SKM-1 treated with dmso at 0.1 percent for 144 hours (cell line): ENCODE results near the gene GRB2.

Source experiments
- DNase-seq: peaks from one replicate; lab custom pipeline; 2025; ENCODE audit not compliant: unreplicated experiment; lab: John Stamatoyannopoulos, UW

GRB2 gene

GRCh38 chr17:75414488-75414887, 9.0 kb upstream of the GRB2 start:
- no peak for DNase-seq

GRCh38 chr17:75412455-75413317, 7.2 kb upstream of the GRB2 start:
- DNase-seq = peak; percentile 50

GRCh38 chr17:75411328-75412067, 6.0 kb upstream of the GRB2 start:
- DNase-seq = no peak

GRCh38 chr17:75410141-75410540, 4.7 kb upstream of the GRB2 start:
- DNase-seq = no peak

GRCh38 chr17:75407655-75408352, 2.3 kb upstream of the GRB2 start:
- DNase-seq = no peak

GRCh38 chr17:75406222-75406615, 741 bp upstream of the GRB2 start:
- no peak for DNase-seq

- no peak for DNase-seq
Measured at GRCh38 chr17:75404731-75405364, 630 bp downstream of the GRB2 start.

- peak; percentile 86 for DNase-seq
Measured at GRCh38 chr17:75404223-75404730, 1.2 kb downstream of the GRB2 start.

- DNase-seq = no peak
Measured at GRCh38 chr17:75403131-75403530, 2.3 kb downstream of the GRB2 start.

- no peak for DNase-seq
Measured at GRCh38 chr17:75402026-75402425, 3.5 kb downstream of the GRB2 start.

- no peak for DNase-seq
Measured at GRCh38 chr17:75400326-75400939, 5.0 kb downstream of the GRB2 start.

- no peak for DNase-seq
Measured at GRCh38 chr17:75398279-75398678, 7.2 kb downstream of the GRB2 start.

- no peak for DNase-seq
Measured at GRCh38 chr17:75397217-75397616, 8.3 kb downstream of the GRB2 start.

GRCh38 chr17:75396796-75397195, 8.7 kb downstream of the GRB2 start:
- no peak for DNase-seq

- no peak for DNase-seq
Measured at GRCh38 chr17:75396025-75396424, 9.5 kb downstream of the GRB2 start.

GRCh38 chr17:75394332-75394918, 11.1 kb downstream of the GRB2 start:
- no peak for DNase-seq

- DNase-seq = peak; percentile 93
Measured at GRCh38 chr17:75393523-75394331, 11.8 kb downstream of the GRB2 start.

GRCh38 chr17:75392559-75392958, 12.9 kb downstream of the GRB2 start:
- DNase-seq = no peak

- no peak for DNase-seq
Measured at GRCh38 chr17:75390982-75391381, 14.5 kb downstream of the GRB2 start.
